CD4-positive, alpha-beta T cell treated with Interleukin-17A for 4 hours (primary cell): ENCODE results near the gene TTLL7.
"Not testable (repeated sequence)": the region's sequence is repeated elsewhere in the genome, so short reads cannot be mapped to it uniquely, and the experiment has no call there.

ENCODE experiments used
- DNase-seq: peaks from one replicate; pipeline ENCODE4 v3.0.0-alpha.2; 2020; ENCODE audit warnings: mixed read lengths

The TTLL7 gene

GRCh38 chr1:83927701-83928100, 71.2 kb downstream of the TTLL7 start:
- DNase-seq: no peak

- DNase-seq: no peak
Observed at GRCh38 chr1:83927061-83927460, 71.9 kb downstream of the TTLL7 start.

GRCh38 chr1:83923553-83923952, 75.4 kb downstream of the TTLL7 start:
- DNase-seq: no peak

GRCh38 chr1:83922431-83922830, 76.5 kb downstream of the TTLL7 start:
- no peak for DNase-seq

- no peak for DNase-seq
Observed at GRCh38 chr1:83920320-83920719, 78.6 kb downstream of the TTLL7 start.

- no peak for DNase-seq
Observed at GRCh38 chr1:83919872-83920271, 79.1 kb downstream of the TTLL7 start.

GRCh38 chr1:83918688-83919285, 80.1 kb downstream of the TTLL7 start:
- DNase-seq: no peak

- DNase-seq: no peak
Observed at GRCh38 chr1:83917959-83918358, 81.0 kb downstream of the TTLL7 start.

- DNase-seq: not testable (repeated sequence)
Observed at GRCh38 chr1:83916094-83916493, 82.8 kb downstream of the TTLL7 start.

- DNase-seq: no peak
Observed at GRCh38 chr1:83912876-83913275, 86.1 kb downstream of the TTLL7 start.

GRCh38 chr1:83910461-83910860, 88.5 kb downstream of the TTLL7 start:
- no peak for DNase-seq

- DNase-seq: no peak
Observed at GRCh38 chr1:83909687-83910086, 89.2 kb downstream of the TTLL7 start.

- peak; percentile 5 for DNase-seq
Observed at GRCh38 chr1:83905315-83905907, 93.5 kb downstream of the TTLL7 start.

- DNase-seq: no peak
Observed at GRCh38 chr1:83901547-83902155, 97.3 kb downstream of the TTLL7 start.

GRCh38 chr1:83900524-83900923, 98.4 kb downstream of the TTLL7 start:
- no peak for DNase-seq

GRCh38 chr1:83897516-83897915, 101.4 kb downstream of the TTLL7 start:
- DNase-seq: no peak

GRCh38 chr1:83896299-83896698, 102.6 kb downstream of the TTLL7 start:
- DNase-seq: no peak

- no peak for DNase-seq
Observed at GRCh38 chr1:83889707-83890106, 109.2 kb downstream of the TTLL7 start.

GRCh38 chr1:83887483-83887882, 111.4 kb downstream of the TTLL7 start:
- no peak for DNase-seq

GRCh38 chr1:83883979-83884378, 115.0 kb downstream of the TTLL7 start:
- no peak for DNase-seq

GRCh38 chr1:83882906-83883305, 116.0 kb downstream of the TTLL7 start:
- DNase-seq: peak; percentile 2

GRCh38 chr1:83872515-83872914, 126.4 kb downstream of the TTLL7 start:
- no peak for DNase-seq

- no peak for DNase-seq
Observed at GRCh38 chr1:83864991-83865390, 133.9 kb downstream of the TTLL7 start.

GRCh38 chr1:83860490-83861221, 138.3 kb downstream of the TTLL7 start:
- DNase-seq: peak; percentile 86
